Ramos (cell line): ENCODE measurements around the gene HIKESHI.
"Not testable (repeated sequence)": the region's sequence is repeated elsewhere in the genome, so short reads cannot be mapped to it uniquely, and the experiment has no call there.

Source experiments
- in situ Hi-C: fragments of 300-500 bp; cut with MboI; formaldehyde crosslinking; loops from one replicate; pipeline ENCODE4 v1.14.3; 2022; ENCODE audit warnings: low sequenced_read_pairs; ENCODE audit not compliant: unreplicated experiment

HIKESHI gene

GRCh38 chr11:86291466-86292262, 10.4 kb upstream of the HIKESHI start:
- in situ Hi-C loops, result loop anchor here (10.0 kb wide), 2 partner anchors 257 to 437 kb away; partner anchors contain the start of gene CCDC83

DNA sequence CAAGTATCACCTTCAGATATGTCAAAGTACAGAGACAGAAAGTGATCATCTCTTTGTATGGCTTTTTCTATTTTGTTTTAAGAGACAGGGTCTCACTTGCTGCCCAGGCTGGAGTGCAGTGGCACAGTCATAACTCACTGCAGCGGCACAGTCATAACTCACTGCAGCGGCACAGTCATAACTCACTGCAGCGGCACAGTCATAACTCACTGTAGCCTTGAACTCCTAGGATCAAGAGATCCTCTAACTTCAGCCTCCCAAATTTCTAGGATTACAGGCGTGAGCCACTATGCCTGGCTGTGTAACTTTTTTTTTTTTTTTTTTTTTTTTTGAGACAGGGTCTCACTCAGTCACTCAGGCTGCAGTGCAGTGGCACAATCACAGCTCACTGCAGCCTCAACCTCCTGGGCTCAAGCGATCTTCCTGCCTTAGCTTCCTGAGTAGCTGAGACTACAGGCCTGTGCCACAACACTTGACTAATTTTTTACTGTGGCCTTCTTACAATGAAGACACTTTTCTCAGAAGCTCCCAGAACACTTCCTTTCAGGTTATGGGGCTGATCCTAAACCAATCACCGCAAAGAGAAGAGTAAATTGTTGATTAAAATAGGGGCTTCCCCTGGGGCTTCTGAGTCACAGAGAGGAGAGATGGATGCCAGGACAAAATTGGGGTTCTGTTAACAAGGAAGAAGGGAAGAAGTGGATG, 9.0 kb upstream of the HIKESHI start:
- in situ Hi-C loops, result loop anchor here (10.0 kb wide), 2 partner anchors 258 to 438 kb away; partner anchors contain the start of gene CCDC83

GRCh38 chr11:86294026-86294425, 8.0 kb upstream of the HIKESHI start:
- in situ Hi-C loops, result loop anchor here (10.0 kb wide), 2 partner anchors 259 to 439 kb away; partner anchors contain the start of gene CCDC83

- in situ Hi-C loops, result no loop called here
Observed at GRCh38 chr11:86301742-86302091, 323 bp upstream of the HIKESHI start.

- in situ Hi-C loops, result no loop called here
Observed at GRCh38 chr11:86303257-86303656, 1.2 kb downstream of the HIKESHI start.

DNA sequence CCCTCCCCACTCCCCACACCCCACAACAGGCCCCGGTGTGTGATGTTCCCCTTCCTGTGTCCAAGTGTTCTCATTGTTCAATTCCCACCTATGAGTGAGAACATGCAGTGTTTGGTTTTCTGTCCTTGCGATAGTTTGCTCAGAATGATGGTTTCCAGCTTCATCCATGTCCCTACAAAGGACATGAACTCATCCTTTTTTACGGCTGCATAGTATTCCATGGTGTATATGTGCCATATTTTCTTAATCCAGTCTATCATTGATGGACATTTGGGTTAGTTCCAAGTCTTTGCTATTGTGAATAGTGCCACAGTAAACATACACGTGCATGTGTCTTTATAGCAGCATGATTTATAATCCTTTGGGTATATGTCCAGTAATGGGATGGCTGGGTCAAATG, 6.7 kb downstream of the HIKESHI start:
- in situ Hi-C loops, result not testable (repeated sequence)

DNA sequence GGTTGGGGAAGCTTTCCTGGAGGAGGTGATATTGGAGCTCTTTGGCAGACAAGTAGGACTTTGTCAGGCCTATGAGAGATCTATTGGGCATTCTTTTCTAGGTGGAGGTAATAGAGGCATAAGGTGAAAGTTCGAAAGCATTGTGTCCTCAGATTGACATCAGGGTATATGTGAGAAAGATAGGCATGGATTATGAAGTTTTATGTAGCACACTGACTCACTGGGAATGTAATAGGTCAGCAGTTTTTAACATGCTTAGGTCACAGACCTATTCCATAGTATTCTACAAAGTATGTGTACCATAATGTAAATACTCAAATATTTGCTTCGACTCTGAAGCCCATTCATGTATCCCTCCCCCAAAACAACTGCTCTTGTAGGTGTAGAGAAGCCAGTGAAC, 11.8 kb downstream of the HIKESHI start:
- in situ Hi-C loops, result no loop called here

- in situ Hi-C loops, result no loop called here
Observed at GRCh38 chr11:86314636-86315035, 12.6 kb downstream of the HIKESHI start.

DNA sequence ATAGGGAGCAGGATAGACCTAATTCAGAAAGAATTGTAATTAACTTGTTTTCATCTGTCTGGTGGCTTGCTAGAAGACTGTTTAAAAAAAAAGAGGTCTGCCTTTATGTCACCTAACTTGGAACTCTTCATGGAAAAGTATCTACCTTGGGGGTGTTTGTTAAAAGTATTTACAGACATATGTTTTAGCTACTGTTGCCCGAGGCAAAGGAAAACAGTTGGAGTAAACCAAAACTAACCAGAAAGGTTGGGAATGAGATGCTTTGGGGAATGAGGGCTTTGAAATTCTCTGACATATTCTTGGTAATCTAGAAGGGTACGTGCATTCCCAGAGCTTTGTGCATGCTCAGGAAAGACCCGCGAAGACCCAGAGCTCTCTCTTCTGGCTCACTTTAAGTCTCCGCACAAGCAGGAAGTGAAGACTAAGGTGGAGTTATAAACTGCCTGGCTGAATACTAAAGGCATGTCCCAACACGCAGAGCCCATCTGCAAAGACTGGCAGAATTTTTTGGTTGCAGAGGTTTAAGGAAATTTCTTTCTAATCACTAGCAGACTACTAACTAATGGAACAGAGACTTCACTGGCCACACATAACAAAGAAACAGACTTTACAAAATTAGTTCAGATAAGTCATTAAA, 33.2 kb downstream of the HIKESHI start:
- in situ Hi-C loops, result no loop called here

- in situ Hi-C loops, result no loop called here
Observed at GRCh38 chr11:86337227-86337626, 35.2 kb downstream of the HIKESHI start.

- in situ Hi-C loops, result no loop called here
Observed at GRCh38 chr11:86341382-86341781, 39.3 kb downstream of the HIKESHI start.

DNA sequence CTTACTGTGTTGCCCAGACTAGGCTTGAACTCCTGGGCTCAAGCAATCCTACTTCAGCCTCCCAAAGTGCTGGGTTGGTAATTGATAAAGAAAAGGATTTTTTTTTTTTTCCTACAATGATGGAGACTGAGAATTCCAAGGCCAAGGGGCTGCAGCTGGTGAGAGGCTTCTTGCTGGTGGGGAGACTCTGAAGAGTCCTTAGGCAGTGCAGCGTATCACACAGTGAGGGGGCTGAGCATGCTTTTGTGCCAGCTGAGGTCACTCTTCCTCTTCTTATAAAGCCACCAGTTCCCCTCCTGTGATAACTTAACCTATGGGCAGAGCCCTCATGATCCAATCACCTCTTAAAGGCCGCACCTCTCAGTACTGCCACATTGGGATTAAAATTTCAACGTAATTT, 44.5 kb downstream of the HIKESHI start:
- in situ Hi-C loops, result no loop called here

GRCh38 chr11:86355256-86355655, 53.2 kb downstream of the HIKESHI start:
- in situ Hi-C loops, result no loop called here

DNA sequence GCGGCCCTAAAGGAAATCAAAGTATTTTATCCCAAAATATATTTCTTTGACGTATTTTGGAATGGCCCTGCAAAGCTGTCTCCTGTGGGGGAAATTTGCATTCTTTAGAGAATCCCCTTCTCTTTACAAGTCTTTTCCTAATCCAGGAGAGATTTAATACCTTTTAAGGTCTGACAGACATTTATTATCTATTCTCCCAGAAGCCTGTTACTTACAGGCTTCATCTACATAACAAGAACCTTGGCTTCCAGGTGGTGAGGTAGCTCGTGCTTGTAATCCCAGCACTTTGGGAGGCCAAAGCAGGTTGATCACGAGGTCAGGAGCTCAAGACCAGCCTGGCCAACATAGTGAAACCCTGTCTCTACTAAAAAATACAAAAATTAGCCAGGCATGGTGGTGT, 55.4 kb downstream of the HIKESHI start:
- in situ Hi-C loops, result not testable (repeated sequence)

DNA sequence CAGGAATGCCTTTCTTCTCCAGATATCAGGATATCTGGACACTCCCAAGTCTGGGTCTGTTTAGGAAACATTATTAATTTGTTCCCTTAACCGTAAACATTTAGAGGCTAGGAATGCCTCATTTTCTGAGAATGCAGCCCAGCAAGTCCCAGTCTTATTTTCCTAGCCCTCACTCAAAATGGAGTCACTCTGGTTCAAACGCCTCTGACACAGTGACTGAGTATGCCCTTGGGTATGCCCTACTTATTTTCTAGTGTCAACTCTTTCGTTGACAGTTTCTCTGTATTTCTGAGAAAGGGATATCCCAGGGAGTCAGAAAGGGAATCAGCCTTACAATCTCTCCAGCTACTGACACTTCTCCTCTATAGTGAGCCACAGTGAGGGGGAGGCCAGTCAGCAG, 56.7 kb downstream of the HIKESHI start:
- in situ Hi-C loops, result no loop called here

DNA sequence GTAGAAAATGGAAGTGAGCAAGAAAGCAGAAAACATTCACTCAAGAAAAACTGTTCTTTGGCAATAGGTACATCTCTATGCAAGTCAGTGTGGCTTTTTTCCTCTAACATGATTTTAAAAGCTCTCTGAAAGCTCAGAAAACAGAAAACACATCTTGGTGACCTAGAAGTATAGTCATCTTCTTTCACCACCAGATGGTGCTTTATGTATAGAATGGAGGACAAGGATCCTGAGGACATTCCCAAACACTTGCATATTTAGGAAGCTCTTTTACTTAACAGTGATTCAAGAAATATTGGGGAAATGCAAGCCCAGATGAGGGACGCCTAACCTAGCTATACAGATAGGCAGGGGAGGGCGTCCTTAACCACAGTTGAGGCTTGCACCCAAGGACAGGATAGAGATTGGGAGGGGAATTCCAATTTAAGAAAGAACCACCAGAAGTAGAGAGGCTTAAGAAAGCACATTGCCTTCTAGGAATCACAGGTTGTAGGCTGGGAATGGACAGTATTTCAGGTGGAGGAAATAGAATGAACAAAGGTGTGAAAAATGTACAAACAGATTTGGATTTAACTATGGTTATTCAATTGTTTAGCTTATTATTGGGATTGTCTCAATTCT, 58.8 kb downstream of the HIKESHI start:
- in situ Hi-C loops, result no loop called here

DNA sequence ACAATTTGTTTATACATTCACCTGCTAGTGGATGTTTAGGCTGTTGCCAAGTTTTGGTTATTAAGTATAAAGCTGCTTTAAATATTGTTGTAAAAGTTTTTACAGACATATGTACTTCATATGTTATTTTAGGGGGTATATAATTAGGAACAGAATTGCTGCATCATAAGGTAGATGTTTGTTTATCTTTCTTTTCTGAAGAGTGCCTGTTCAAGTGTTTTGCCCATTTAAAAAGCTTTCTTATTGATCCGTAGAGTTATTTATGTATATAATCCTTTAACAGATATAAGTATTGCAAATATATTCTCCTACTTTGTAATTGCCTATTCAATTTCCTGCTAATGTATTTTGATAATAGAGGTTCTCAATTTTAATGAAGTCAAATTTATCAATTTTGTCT, 61.4 kb downstream of the HIKESHI start:
- in situ Hi-C loops, result no loop called here

DNA sequence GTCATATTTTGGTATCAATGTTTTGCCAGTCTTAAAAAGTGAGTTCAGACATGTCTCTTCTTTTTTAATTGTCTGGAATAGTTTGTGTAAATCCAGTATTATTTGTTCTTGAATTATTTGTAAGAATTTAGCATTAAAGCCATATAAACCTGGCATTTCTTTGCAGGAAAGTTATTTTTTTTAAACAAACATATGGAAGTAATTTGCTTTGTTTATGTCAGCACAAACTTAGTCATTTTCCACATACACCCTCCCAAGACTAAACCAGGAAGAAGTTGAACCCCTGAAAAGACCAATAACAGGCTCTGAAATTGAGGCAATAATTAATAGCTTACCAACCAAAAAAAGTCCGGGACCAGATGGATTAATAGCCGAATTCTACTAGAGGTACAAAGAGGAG, 63.5 kb downstream of the HIKESHI start:
- in situ Hi-C loops, result no loop called here

GRCh38 chr11:86369668-86370067, 67.6 kb downstream of the HIKESHI start:
- in situ Hi-C loops, result no loop called here

DNA sequence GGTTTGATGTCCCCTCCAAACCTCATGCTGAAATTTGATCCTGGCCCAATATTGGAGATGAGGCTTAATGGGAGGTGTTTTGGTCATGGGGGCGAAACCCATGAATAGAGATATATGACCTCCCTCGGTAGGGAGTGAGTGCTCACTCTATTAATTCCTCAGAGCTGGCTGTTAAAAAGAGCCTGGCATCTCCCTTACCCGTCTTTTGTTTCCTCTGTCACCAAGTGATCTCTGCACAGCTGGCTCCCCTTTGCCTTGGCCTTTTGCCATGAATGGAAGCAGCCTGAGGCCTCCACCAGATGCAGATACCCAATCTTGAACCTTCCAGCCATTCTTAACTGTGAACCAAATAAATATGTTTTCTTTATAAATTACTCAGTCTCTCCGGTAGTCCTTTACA, 68.1 kb downstream of the HIKESHI start:
- in situ Hi-C loops, result no loop called here
